SK-N-MC (cell line): ENCODE results near the gene RAD51AP2.

Experiments used
- EZH2 ChIP-seq: fragments of 200-600 bp; sonication (generic); IDR thresholded peaks from one replicate; pipeline ENCODE4 v1.6.1; 2017; ENCODE audit warnings: antibody characterized with exemption
- FOXP2 ChIP-seq: optimal IDR thresholded peaks from 2 replicates; pipeline ENCODE3; 2011; ENCODE audit warnings: mild to moderate bottlenecking, moderate library complexity; ENCODE audit not compliant: insufficient read depth; ENCODE audit errors: extremely low read length, control extremely low read depth
- POLR2AphosphoS5 ChIP-seq: IDR thresholded peaks from 2 replicates; pipeline ENCODE4 v1.6.1; 2012; ENCODE audit warnings: mild to moderate bottlenecking, low read depth, low read length, borderline replicate concordance

- TF ChIP-seq POLR2AphosphoS5 (no peak), EZH2 (no peak), FOXP2 (no peak)
Observed at GRCh38 chr2:17517481-17518211, 594 bp downstream of the RAD51AP2 start.
